NCI-H446 treated with DMSO at 0.1 percent for 48 hours (cell line): Measurements from ENCODE around the gene PTK6.

Experiments
- DNase-seq: peaks from one replicate; lab custom pipeline; 2025; lab: John Stamatoyannopoulos, UW

Gene PTK6

DNA sequence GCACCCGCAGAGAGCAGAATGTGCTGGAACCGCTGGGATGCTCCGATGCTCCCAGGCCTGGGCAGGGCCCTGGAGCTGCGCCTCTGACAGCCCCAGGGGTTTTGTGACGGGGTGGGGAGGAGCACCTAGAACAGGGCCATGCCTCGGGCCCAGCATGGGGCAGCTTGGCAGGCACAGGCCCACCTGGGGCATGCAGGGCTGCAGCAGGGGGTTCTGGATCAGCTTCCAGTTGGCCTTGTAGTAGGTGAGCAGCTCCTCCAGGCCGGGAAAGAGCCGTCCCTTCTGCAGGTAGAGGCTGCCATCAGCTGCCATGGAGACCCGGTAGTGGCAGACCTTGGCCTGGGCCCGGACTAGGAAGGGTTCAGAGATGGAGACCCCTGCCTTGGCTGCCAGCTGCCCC is 6.0 kb upstream of the PTK6 start:
- no peak for DNase-seq

DNA sequence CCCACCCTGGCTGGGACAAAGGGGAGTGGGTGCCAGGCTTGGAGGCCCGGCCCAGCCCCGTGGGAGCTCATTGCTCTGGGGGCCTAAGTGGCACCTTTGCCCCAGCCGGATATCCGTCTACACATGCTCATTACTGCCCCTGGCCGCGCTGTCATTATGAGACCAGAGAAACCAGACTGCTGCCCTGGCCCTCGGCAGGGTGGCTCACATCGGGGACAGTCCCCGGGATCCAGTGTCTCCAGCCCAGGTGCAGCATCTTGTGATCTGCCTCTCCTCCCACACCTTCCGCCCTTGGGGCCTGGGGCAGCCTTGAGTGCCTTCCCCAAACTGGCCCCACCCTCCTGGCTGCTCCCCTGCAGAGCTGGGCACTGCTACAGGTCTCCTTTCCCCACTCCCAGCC is 5.5 kb upstream of the PTK6 start:
- DNase-seq = no peak

DNA sequence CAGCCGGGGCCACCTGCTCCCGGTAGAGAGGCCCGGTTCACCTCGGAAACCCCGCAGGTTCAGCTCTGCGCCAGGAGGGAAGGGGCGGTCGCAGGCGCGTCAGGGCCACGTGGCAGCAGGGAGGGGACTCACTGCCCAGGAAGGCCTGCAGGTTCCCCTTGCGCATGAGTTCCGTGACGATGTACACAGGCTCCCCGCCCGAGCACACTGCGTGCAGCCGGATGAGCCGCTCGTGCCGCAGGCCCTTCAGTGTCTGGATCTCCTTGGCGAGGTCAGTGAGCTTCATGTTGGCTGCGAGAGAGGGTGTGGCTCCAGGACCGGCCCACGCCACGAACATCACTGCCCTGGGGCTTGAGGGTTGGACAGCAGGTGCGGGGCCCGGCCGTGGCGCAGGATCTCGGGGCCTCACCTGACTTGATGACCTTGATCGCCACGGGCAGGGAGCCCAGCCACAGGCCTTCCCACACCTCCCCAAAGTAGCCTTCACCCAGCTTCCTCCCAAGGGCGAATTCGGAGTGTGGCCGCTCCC is 4.9 kb upstream of the PTK6 start:
- no peak for DNase-seq

DNA sequence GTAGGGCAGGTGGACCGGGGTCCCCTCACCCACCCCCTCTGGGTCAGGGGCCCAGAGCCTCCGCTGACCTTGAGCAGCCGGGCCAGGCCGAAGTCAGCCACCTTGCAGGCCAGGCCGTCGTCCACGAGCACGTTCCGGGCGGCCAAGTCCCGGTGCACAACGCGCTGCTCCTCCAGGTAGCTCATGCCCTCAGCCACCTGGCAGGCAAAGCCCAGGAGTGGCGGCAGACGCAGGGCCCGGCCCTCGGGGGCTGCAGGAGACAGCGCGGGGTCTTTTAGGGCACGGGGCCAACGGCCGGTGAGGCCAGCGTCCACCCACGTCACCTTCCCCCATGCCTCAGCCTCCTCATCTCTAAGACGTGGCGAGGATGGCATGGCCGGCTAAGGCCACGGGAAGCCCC is 4.2 kb upstream of the PTK6 start:
- no peak for DNase-seq

DNA sequence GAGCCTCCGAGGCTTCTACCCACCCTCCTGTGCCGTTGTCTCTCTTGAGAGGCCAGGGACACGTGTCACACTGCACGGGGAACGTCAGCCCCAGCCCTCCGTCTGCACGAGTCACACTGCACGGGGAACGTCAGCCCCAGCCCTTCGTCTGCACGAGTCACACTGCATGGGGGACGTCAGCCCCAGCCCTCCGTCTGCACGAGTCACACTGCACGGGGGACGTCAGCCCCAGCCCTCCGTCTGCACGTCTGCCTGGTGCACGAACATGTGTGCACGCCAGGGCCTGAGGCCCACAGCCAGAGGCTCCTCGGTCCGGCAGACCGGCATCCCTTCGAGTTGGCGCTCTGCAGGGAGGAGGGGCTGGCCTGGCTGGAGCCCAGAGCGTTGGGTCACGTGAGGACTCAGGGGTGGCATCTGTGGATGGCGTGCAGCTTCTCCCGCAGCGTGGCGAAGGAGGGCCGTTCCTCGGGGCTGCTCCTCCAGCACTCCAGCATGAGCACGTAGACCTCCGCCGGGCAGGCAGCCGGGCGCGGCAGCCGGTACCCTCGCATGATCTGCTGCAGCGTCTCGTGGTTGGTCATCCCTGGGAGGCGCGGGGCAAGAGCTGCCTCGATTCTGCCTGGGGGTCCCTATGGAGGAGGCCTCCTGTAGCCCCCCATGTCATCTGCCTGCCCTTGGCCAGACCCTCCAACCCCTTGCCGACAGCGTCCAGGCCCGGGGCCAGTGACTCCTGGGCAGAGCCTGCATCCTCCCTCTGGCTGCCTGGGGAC is 3.4 kb upstream of the PTK6 start:
- DNase-seq = no peak

DNA sequence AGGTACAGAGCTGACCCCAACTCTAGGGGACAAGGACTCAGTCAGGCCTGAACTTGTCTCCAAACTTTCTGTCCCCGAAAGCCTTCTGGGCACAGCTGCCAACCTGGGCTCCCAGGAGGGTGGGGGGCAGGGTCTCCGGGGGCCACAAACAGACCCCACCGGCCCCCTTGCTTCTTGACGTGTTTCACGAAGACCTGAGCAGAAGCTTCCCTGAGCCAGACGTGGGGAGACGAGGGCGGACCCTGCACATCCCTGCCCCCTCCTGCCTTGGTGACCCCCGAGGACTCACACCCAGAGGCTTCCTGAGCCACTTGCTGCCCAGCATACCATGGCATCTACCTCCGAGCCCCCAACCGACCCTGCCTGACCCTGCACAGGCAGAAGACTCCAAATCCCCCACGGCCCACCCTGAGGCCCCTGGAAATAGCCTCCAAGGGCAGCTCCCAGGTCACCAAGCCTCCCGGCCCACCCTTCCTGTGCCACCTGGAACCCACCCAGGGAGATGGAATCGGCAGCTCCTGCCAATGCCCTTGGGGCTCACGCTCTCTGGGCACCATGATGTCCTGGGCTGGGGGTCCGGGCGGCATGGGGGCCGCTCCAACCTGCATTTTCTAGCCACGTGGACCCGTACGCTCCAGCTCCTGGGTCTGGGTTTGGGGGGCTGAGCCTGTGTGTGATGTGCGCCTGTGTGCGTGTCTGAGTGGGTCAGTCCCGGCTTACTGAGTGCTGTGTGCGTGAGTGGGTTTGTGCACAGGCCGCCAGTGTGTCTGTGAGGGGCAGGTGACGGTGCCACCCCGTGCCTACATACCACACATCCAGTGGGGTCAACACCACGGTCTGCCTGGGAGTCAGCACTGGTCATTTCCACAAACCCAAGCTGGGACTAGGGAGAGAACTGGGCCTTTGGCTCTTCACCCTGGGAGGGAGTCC is 2.5 kb upstream of the PTK6 start:
- no peak for DNase-seq

DNA sequence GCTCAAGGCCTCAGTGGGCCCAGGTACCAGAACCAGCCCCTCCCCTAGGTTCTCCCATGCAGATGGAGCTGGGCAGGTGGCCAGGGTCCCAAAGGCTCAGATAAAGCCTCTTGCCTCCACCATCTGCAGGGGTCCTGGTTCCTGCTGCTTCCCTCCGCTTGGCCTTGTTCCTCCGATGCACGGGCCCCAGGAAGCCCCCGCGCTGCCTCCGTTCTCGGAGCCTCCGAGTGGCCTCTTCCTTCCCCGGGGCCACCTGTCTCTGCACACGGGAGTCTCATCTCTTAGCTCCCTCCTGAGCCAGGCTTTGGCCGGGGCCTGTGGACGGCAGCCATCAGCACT is 1.9 kb upstream of the PTK6 start:
- no peak for DNase-seq

DNA sequence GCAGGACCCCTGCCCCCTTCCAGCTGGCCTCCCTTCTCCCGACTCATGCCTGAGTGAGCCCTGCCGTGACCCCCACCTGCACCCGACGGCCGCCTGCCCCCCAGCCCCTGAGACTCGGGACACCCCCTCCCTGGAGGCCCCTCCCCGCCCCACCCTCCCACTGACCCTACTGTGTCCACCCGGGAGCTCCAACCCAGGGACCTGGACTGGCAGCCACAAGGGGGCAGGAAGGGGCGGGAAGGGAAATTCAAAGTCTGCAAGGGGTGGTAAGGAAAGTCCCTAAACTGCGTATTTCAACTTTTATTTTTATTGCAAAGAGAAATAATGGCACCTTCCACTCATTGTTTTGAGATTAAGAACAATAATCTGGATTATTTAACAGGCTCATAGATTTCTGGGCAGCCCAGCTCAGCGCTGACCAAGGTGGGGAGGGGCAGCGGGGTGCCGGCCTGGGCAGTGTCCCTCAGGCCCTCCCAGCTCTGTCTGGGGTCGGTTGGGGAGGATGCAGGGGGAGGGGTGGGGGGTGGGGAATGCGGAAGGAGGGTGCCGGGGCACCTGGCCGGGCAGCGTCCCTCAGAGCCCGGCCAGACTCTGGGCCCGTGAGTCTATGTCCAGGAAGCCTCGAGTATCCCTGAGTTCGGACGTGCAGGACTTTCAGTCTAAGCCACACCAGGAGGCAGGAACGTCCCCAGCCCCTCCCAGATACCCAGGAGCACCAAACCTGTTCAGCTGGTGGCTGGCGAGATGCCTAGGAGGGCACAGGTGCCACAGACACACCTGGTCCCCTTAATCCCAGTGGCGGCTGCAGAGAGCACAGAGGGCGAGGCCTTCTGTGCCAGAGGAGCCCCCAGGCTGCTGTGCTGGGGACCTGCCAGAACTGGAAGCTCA is 1.3 kb upstream of the PTK6 start:
- DNase-seq = no peak

DNA sequence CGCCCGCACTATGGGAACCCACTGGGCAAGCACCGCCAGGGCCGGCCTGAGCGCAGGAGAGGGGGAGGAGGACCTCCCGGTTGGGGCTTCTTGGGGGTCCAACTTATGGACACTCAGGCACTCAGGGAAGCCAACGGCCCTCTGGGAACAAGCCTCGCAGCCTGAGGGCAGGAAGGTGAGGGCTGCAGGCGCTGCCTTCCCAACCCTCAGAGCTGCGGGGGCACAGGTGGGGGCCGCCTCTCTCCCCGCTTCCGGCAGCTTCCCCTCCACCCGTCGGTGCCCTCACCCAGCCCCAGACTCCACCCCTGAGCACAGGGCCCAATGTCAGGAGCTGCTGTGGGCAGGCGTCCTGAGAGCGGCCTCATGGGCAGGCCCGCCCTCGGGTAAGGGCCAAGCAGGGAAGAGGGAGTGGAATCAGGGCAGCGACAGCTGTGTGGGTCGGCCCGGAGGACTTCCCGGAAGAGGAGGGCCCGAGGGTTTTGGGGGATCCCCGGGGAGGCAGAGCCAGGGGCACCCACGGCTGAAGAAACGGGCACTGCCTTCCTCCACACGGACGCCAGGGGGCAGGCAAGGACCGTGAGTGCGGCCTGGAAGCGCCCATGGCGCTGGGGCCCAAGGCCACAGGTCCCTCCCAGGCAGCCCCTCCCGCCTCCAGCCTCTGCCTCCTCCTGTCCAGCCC is 488 bp upstream of the PTK6 start:
- DNase-seq = peak; percentile 51

DNA sequence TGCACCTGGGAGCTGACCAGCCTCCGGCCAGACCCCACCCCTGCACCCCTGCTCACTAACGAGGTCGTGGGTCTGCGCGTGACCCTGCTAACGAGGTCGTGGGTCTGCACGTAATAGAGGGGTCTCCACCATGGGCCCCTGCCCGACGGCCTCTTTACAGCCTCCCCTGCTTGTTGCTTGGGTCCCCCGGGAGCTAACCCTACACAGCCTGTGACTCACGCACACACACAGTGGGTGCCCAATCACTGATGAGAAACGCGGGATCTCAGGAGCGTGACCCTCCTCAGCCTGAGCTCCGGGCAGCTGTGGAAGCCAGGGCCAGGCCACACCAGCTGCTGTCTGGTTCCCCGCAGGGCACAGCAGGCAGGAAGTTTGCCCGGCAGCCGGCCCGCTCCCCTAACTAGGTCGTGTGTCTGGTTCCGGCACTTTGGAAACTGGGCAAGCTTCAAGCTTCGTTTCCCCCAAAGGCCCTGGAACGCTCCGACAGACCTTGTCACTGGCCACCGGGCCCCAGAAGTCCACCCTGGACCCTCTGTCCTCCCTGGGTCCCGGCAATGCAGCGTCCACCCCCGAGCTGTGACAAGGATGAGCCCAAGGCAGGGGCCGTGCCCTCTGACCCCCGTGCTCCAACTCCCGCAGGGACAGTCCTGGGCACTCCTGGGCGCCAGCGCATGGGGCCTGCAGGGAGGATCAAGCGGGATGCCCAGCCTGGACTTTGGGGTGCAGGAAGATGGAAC is 767 bp downstream of the PTK6 start:
- DNase-seq = no peak

DNA sequence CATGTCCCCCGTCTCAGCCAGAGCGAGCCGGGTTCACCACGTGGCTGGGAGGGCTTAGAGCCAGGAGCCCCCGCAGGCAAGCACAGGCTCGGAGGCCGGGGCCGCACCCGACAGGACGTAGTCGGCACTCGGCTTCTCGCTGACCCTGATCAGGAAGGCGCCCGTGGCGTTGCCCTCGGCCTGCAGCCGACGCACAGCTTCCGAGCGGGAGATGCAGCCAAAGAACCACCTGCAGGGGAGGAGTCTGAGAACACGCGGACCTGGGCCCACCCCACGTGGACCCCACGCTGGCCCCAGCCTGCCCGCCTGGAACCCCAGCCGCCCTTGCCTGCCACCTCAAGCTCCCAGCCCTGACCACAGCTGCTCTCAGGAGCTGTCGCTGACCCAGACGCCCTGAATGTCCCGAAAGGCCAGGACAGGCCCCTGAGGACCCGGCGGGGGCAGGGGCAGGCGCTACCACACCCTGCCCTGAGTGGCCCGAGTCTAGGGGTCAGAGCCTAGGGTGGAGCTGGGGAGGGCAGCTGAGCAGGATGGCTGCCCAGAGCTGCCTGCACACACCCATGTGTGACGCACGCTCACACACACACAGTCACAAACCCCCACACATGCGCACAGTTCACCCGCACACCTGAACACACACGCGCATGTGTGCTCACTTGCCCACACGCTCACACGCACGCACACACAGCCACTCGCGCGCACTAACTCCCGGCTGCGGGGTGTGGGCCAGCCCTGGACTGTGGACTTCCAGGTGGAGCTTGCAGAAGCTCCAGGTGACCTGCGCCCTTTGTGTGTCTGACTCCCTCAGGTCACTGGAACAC is 2.1 kb downstream of the PTK6 start:
- DNase-seq = no peak

DNA sequence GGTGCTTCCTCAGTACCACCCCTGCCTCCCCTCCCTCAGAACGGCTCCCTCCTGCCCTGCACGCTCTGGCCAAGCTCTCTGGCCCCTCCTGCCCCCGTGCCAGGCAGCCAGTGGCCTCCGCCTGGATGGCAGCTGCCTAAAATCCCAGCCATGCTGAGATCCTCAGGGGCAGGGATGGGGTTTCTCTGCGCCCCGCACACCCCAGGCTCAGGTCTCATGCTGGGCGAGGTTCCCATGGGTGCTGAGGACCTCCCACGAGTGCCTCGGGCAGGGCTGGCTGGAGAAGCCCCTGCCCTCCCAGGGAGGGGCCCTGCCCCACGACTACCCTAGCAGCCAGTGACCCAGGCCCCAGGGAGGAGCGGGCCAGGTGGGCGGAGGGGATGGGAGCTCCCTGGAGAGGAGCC is 2.7 kb downstream of the PTK6 start:
- no peak for DNase-seq

DNA sequence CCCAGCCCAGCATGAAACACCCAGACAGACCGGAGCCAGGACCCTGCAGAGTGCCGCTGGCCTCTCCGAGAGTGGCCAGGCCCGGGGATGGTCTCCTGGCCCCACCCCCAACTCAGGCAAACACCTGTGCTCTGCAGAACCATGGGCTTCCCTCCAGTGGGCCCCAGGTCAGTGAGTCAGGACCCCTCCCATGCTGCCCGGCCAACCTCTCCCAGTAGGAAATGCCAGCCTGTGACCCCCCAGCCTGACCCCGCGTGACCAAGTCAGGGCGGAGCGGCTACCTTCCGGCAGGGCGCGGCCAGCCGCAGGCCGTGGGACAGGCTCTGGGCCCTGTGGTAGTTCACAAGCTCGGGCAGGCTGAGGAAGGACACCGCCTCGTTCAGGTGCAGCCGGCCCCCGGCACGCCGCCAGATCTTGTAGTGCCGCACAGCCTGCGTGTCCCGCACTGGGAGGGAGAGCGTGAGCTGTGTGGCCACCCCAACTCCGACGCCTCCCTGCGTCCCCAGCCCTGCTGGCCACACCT is 3.2 kb downstream of the PTK6 start:
- no peak for DNase-seq

DNA sequence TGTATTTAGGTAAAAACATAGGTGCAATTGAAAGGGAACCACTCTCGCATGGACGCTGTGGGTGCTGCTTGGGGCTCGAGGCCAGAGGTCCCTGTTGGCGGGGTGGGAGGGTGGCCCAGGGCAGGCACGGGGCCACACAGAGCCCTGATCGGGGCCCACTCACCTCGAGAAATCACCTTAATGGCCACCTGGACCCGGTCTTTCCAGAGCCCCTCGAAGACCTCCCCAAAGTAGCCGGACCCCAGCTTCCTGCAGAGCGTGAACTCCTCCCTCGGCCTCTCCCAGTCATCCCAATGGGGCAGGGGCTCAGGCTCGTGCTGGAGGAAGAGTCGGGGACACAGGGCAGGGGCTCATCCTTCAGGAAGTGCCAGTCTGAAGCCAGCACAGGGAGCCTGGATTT is 3.8 kb downstream of the PTK6 start:
- no peak for DNase-seq

DNA sequence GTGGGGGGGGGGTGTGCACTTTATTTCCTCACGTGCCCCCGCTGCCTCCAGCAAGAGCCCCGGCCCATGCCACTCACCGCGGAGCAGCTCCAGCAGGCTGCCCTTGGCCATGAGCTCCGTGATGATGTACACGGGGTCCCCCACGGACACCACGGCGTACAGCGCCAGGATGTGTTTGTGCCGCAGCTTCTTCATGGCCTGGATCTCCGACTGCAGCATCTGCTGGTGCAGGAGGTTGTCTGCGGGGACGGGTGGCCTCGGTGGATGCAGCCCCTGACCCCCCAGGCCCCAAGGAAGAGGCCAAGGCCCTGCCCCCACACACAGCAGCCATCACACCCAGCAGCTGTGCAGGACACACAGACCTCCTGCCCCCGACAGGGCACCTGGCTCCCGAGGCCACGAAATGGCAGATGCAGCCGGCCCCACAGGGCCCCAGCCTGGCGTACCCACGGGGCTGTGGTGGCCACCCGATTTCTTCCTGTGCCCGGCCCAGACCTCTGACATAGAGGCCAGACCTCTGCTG is 4.7 kb downstream of the PTK6 start:
- DNase-seq = no peak

DNA sequence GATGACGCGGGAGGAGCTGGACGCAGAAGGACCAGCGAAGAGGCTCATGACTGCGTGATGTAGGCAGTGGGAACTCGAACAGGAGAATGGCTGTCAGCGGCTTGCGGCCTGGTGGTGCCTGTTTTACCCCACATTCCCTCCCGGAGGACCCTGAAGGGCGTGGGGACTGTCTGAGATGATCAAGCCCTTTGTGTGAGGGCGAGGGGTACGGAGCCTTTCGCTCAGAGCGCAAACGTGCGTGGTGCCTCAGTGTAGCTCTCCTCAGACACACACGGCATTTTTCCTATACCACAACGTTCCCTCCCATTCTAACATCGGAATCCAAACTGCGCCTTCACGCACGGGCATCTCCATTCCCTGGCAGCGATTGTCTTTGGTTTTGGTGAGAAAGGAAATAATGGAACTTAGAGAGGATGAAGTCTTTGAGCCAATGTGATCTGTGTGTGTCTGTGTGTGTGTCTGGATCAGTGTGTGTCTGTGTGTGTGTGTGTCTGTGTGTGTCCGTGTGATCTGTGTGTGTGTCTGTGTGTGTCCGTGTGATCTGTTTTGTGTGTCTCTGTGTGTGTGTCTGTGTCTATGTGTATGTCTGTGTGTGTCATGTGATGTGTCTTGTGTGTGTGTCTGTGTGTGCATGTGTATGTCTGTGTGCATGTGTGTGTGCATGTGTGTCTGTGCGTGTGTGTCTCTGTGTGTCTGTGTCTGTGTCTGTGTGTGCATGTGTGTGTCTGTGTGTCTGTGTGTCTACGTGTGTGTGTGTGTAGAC is 5.3 kb downstream of the PTK6 start:
- no peak for DNase-seq

DNA sequence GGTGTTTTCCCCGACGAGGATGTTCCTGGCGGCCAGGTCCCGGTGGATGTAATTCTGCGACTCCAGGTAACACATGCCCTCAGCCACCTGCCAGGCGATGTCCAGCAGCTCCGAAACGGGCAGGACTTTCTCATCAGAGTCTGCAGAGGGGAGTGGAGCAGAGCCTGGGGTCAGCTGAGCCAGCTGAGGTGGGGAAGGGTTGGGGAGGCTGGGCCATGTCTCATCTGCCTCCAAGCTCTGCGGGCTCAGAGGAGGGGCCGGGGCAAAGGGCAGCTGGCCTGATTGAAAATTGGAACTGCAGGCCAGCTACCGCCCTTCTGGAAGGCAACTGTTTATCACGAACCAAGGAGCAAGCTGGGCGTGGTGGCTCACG is 6.4 kb downstream of the PTK6 start:
- no peak for DNase-seq

DNA sequence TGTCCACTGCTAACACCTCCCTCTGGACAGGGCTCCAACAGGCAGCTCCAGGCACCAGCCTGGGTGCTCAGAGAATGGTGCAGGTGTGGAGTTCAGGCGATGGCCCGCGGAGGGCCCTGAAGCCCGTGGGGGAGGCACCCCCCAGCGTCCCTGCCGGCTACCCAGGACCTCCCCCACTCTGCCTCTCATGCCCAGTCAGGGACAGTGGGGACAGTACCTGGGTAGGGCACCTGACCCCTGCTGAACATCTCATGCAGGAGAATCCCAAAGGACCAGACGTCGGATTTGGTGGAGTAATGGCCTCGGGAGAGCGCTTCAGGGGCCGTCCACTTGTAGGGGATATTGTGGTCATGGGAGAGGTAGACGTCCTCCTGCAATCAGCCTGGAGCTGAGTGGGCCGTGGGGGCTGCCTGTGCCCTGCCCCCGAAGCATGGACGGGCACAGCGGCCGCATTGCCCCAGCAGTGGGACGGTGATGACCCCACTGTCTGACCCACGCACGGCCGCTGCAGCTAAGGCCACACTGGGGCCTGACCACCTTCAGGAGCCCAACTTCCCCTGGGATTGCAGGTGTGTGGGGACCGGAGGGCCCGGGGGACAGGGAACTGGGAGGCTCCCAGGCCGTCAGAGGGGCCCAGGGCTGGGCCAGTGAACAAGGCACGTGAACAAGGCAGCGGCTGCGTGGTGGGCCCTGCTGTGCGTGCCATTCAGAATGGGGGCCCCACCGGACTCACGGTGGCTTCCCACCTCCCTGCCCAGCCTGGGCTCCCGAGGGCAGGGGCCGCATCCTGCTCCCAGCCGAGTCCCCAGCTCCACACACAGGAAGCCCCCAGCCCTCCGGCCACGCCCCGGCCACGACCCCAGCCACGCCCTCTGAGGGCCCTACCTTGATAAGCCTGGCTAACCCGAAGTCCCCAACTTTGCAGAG is 7.1 kb downstream of the PTK6 start:
- DNase-seq = no peak
